ENCODE measurements around the gene COX5A. TPM values are rescaled to one million over a fixed set of nuclear protein-coding genes. Genes with fewer than 3 reads are reported as not detected.

Gene COX5A
- total RNA-seq, 2 experiments from 2014 or later, result 40.7 to 44.2 TPM

GRCh38 chr15:74976159-74976558 lies 38.3 kb upstream of the COX5A start:
- H3K27me3 ChIP-seq (ENCODE audit: control insufficient read depth in 1 of 2, insufficient read depth in 2 of 2, low read length in 2 of 2), result peaks cover 4 to 9% of the 10 kb centered on the region in 2 experiments
- TF ChIP-seq, protein P1, sequence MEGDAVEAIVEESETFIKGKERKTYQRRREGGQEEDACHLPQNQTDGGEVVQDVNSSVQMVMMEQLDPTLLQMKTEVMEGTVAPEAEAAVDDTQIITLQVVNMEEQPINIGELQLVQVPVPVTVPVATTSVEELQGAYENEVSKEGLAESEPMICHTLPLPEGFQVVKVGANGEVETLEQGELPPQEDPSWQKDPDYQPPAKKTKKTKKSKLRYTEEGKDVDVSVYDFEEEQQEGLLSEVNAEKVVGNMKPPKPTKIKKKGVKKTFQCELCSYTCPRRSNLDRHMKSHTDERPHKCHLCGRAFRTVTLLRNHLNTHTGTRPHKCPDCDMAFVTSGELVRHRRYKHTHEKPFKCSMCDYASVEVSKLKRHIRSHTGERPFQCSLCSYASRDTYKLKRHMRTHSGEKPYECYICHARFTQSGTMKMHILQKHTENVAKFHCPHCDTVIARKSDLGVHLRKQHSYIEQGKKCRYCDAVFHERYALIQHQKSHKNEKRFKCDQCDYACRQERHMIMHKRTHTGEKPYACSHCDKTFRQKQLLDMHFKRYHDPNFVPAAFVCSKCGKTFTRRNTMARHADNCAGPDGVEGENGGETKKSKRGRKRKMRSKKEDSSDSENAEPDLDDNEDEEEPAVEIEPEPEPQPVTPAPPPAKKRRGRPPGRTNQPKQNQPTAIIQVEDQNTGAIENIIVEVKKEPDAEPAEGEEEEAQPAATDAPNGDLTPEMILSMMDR (IDR thresholded peaks at IDR 0.05), result no peak
- ATAC-seq (ENCODE audit: poor library complexity) (no peak), DNase-seq (no peak)
- ChIA-PET POLR2A (no interaction called here), CTCF (interaction anchor here (1.2 kb wide), 1 partner anchor 26 kb away, joined by 3 read pairs; no protein-coding TSS in a partner anchor)
- Mint-ChIP-seq H3K4me3 (no peak overlapping the region), H3K4me1 (ENCODE audit: low read depth) (no peaks in the 10 kb centered on the region), H3K27me3 (peaks cover 6% of the 10 kb centered on the region), H3K9me3 (no peaks in the 10 kb centered on the region), H3K27ac (no peak overlapping the region), H3K36me3 (ENCODE audit: low read depth) (no peaks in the 10 kb centered on the region)
- H3K9me3 ChIP-seq (ENCODE audit: control insufficient read depth in 1 of 2, insufficient read depth in 1 of 2, low read length in 2 of 2), result no peaks in the 10 kb centered on the region
- intact Hi-C loops (cut with DNase I, micrococcal nuclease), result no loop called here
- no peaks in the 10 kb centered on the region for H3K36me3 ChIP-seq (ENCODE audit: insufficient read depth, low read length)
- H3K27ac ChIP-seq (ENCODE audit: low read depth in 1 of 2, low read length in 2 of 2), result no peak overlapping the region
- no peak overlapping the region for H3K4me3 ChIP-seq (ENCODE audit: low read length)
- H3K4me1 ChIP-seq (ENCODE audit: insufficient read depth, low read length), result no peaks in the 10 kb centered on the region

DNA sequence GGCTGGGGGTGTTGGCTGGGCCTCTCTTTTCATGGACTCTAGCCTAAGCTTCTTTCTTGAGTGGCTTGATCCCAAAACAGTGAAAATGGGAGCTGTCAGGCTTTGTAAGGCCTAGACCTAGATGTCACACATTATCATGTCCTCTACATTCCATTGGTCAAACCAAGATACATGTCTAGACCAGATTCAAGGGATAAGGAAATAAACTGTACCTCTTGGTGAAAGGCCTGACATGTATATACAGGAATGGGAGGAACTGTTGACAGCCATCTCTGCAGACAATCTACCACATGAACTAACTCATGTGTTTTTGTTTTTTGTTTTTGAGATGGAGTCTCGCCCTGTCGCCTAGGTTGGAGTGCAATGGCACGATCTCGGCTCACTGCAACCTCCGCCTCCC lies 29.8 kb upstream of the COX5A start:
- Mint-ChIP-seq H3K36me3 (ENCODE audit: low read depth) (no peaks in the 10 kb centered on the region), H3K27ac (no peak overlapping the region), H3K4me1 (ENCODE audit: low read depth) (no peaks in the 10 kb centered on the region), H3K9me3 (no peaks in the 10 kb centered on the region), H3K4me3 (no peak overlapping the region), H3K27me3 (peaks cover 1% of the 10 kb centered on the region)
- CTCF ChIA-PET, result no interaction called here
- Histone ChIP-seq H3K4me1 (ENCODE audit: insufficient read depth, low read length) (no peaks in the 10 kb centered on the region), H3K4me3 (ENCODE audit: low read length) (no peak overlapping the region), H3K9me3 (ENCODE audit: control insufficient read depth in 1 of 2, insufficient read depth in 1 of 2, low read length in 2 of 2) (no peaks in the 10 kb centered on the region), H3K27me3 (ENCODE audit: control insufficient read depth in 1 of 2, insufficient read depth in 2 of 2, low read length in 2 of 2) (no peaks in the 10 kb centered on the region), H3K36me3 (ENCODE audit: insufficient read depth, low read length) (no peaks in the 10 kb centered on the region), H3K27ac (ENCODE audit: low read depth in 1 of 2, low read length in 2 of 2) (no peak overlapping the region)
- ATAC-seq (ENCODE audit: poor library complexity), result no peak
- POLR2A ChIA-PET, result no interaction called here
- TF ChIP-seq, protein P1 (IDR thresholded peaks at IDR 0.05), result no peak
- intact Hi-C loops (cut with DNase I, micrococcal nuclease), result no loop called here
- no peak for DNase-seq

GRCh38 chr15:74964794-74965193 lies 26.9 kb upstream of the COX5A start:
- H3K27ac Mint-ChIP-seq, result no peak overlapping the region
- peaks cover 9% of the 10 kb centered on the region for H3K27me3 Mint-ChIP-seq
- Histone ChIP-seq H3K4me3 (ENCODE audit: low read length) (no peak overlapping the region), H3K9me3 (ENCODE audit: control insufficient read depth in 1 of 2, insufficient read depth in 1 of 2, low read length in 2 of 2) (no peaks in the 10 kb centered on the region), H3K27ac (ENCODE audit: low read depth in 1 of 2, low read length in 2 of 2) (no peak overlapping the region), H3K4me1 (ENCODE audit: insufficient read depth, low read length) (no peaks in the 10 kb centered on the region), H3K27me3 (ENCODE audit: control insufficient read depth in 1 of 2, insufficient read depth in 2 of 2, low read length in 2 of 2) (peaks cover 2 to 7% of the 10 kb centered on the region in 2 experiments), H3K36me3 (ENCODE audit: insufficient read depth, low read length) (no peaks in the 10 kb centered on the region)
- H3K4me1 Mint-ChIP-seq (ENCODE audit: low read depth), result no peaks in the 10 kb centered on the region
- H3K4me3 Mint-ChIP-seq, result no peak overlapping the region
- H3K36me3 Mint-ChIP-seq (ENCODE audit: low read depth), result no peaks in the 10 kb centered on the region
- H3K9me3 Mint-ChIP-seq, result no peaks in the 10 kb centered on the region
- intact Hi-C loops (cut with DNase I, micrococcal nuclease), result no loop called here
- POLR2A ChIA-PET, result no interaction called here
- CTCF ChIA-PET, result no interaction called here
- ATAC-seq (ENCODE audit: poor library complexity), result no peak
- TF ChIP-seq, protein P1 (IDR thresholded peaks at IDR 0.05), result no peak
- no peak for DNase-seq
